Neural progenitor cell (in vitro differentiated cells): ENCODE data around the gene FKBP14. TPM values are rescaled to one million over a fixed set of nuclear protein-coding genes. Genes with fewer than 3 reads are reported as not detected.

Experiments used
- DNase-seq: peaks from one replicate; pipeline ENCODE4 v3.0.0-alpha.2; 2016; ENCODE audit warnings: low spot score
- H2AFZ ChIP-seq: fragments of 200-600 bp; sonication (generic); replicated peaks from 2 replicates; pipeline ENCODE4 v1.6.1; 2016; ENCODE audit warnings: antibody characterized with exemption
- H3F3A ChIP-seq: fragments of 200-600 bp; sonication (generic); 2 replicates; pipeline ENCODE4 v1.6.1; 2016; ENCODE audit warnings: antibody characterized with exemption, low read depth
- H3K27ac ChIP-seq: fragments of 200-600 bp; sonication (generic); 2 replicates; pipeline ENCODE4 v1.5.1; 2016; ENCODE audit warnings: mild to moderate bottlenecking
- H3K27me3 ChIP-seq: fragments of 200-600 bp; sonication (generic); 2 replicates; pipeline ENCODE4 v1.6.1; 2016; ENCODE audit warnings: mild to moderate bottlenecking, moderate library complexity
- H3K36me3 ChIP-seq: fragments of 200-600 bp; sonication (generic); 2 replicates; pipeline ENCODE4 v1.5.1; 2016
- H3K4me1 ChIP-seq: fragments of 200-600 bp; sonication (generic); 2 replicates; pipeline ENCODE4 v1.6.1; 2016; ENCODE audit warnings: mixed run types
- H3K4me2 ChIP-seq: fragments of 200-600 bp; sonication (generic); 2 replicates; pipeline ENCODE4 v1.6.1; 2016
- H3K4me3 ChIP-seq: fragments of 200-600 bp; sonication (generic); 2 replicates; pipeline ENCODE4 v1.5.1; 2016
- H3K79me2 ChIP-seq: fragments of 200-600 bp; sonication (generic); 2 replicates; pipeline ENCODE4 v1.6.1; 2016; ENCODE audit warnings: low read depth
- H3K9ac ChIP-seq: fragments of 200-600 bp; sonication (generic); 2 replicates; pipeline ENCODE4 v1.6.1; 2016
- H3K9me3 ChIP-seq: fragments of 200-600 bp; sonication (generic); 2 replicates; pipeline ENCODE4 v1.5.1; 2016; ENCODE audit warnings: low read depth
- H4K20me1 ChIP-seq: fragments of 200-600 bp; sonication (generic); 2 replicates; pipeline ENCODE4 v1.6.1; 2016; ENCODE audit warnings: low read depth
- H3K27ac Mint-ChIP-seq: 3 replicates; pipeline ENCODE4 v1.8.0; 2021; ENCODE audit warnings: mixed read lengths
- H3K27me3 Mint-ChIP-seq: 2 replicates; pipeline ENCODE4 v1.8.0; 2022; ENCODE audit warnings: low read depth, mild to moderate bottlenecking, inconsistent platforms, moderate library complexity, mixed read lengths; ENCODE audit not compliant: insufficient read depth
- H3K36me3 Mint-ChIP-seq: 3 replicates; pipeline ENCODE4 v1.8.0; 2021; ENCODE audit warnings: mixed read lengths
- H3K4me1 Mint-ChIP-seq: 3 replicates; pipeline ENCODE4 v1.8.0; 2021; ENCODE audit warnings: mixed read lengths
- H3K4me3 Mint-ChIP-seq: 3 replicates; pipeline ENCODE4 v1.8.0; 2021; ENCODE audit warnings: mild to moderate bottlenecking, moderate library complexity, mixed read lengths
- H3K9me3 Mint-ChIP-seq: 3 replicates; pipeline ENCODE4 v1.8.0; 2020; ENCODE audit warnings: mixed read lengths
- EZH2 ChIP-seq: fragments of 200-600 bp; sonication (generic); IDR thresholded peaks from 2 replicates; pipeline ENCODE4 v1.6.1; 2017; ENCODE audit warnings: antibody characterized with exemption, mild to moderate bottlenecking, moderate library complexity
- EZH2phosphoT487 ChIP-seq: fragments of 200-600 bp; sonication (generic); IDR thresholded peaks from 2 replicates; pipeline ENCODE4 v1.6.1; 2017; ENCODE audit warnings: antibody characterized with exemption
- total RNA-seq: library from RNA; depleted of rRNA; stranded (reverse); fragments of >200 nt; gene quantifications from 2 replicates; pipeline ENCODE4 v1.2.3, GENCODE V29; 2015; ENCODE audit warnings: low replicate concordance
- TF ChIP-seq, protein P1 (sequence below): fragments of 200-600 bp; sonication (generic); IDR thresholded peaks from 2 replicates; pipeline ENCODE4 v1.5.1; 2017; ENCODE audit warnings: antibody characterized with exemption, mild to moderate bottlenecking

FKBP14 gene
- total RNA-seq, 1 donor from 2014 or later, result 4.5 TPM

- TF ChIP-seq, protein P1, sequence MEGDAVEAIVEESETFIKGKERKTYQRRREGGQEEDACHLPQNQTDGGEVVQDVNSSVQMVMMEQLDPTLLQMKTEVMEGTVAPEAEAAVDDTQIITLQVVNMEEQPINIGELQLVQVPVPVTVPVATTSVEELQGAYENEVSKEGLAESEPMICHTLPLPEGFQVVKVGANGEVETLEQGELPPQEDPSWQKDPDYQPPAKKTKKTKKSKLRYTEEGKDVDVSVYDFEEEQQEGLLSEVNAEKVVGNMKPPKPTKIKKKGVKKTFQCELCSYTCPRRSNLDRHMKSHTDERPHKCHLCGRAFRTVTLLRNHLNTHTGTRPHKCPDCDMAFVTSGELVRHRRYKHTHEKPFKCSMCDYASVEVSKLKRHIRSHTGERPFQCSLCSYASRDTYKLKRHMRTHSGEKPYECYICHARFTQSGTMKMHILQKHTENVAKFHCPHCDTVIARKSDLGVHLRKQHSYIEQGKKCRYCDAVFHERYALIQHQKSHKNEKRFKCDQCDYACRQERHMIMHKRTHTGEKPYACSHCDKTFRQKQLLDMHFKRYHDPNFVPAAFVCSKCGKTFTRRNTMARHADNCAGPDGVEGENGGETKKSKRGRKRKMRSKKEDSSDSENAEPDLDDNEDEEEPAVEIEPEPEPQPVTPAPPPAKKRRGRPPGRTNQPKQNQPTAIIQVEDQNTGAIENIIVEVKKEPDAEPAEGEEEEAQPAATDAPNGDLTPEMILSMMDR, result no peak
- TF ChIP-seq EZH2phosphoT487, result no peak
- no peak for TF ChIP-seq EZH2
- Histone ChIP-seq H3K79me2 (peaks cover 76% of the 10 kb centered on the region), H2AFZ (no peak overlapping the region), H3F3A (no peaks in the 10 kb centered on the region), H3K27ac (no peak overlapping the region), H3K4me2 (no peak overlapping the region), H4K20me1 (peaks cover 87% of the 10 kb centered on the region), H3K4me3 (no peak overlapping the region), H3K4me1 (peaks cover 13% of the 10 kb centered on the region), H3K27me3 (no peaks in the 10 kb centered on the region), H3K36me3 (no peaks in the 10 kb centered on the region), H3K9ac (no peak overlapping the region), H3K9me3 (no peaks in the 10 kb centered on the region)
- no peak overlapping the region for H3K27ac Mint-ChIP-seq
- no peak for DNase-seq
- H3K27me3 Mint-ChIP-seq, result peaks cover 4% of the 10 kb centered on the region
- H3K9me3 Mint-ChIP-seq, result peaks cover 3% of the 10 kb centered on the region
- peaks cover 9% of the 10 kb centered on the region for H3K4me1 Mint-ChIP-seq
- H3K36me3 Mint-ChIP-seq, result peaks cover 42% of the 10 kb centered on the region
- H3K4me3 Mint-ChIP-seq, result no peak overlapping the region
Observed at GRCh38 chr7:30041526-30042269, 15.2 kb upstream of the FKBP14 start.

GRCh38 chr7:30040938-30041337 lies 14.4 kb upstream of the FKBP14 start:
- Histone ChIP-seq H3K36me3 (no peaks in the 10 kb centered on the region), H3K9ac (no peak overlapping the region), H3K27me3 (no peaks in the 10 kb centered on the region), H2AFZ (no peak overlapping the region), H3K9me3 (no peaks in the 10 kb centered on the region), H4K20me1 (peaks cover 88% of the 10 kb centered on the region), H3K4me2 (no peak overlapping the region), H3K27ac (no peak overlapping the region), H3K4me3 (no peak overlapping the region), H3K4me1 (peaks cover 13% of the 10 kb centered on the region), H3F3A (no peaks in the 10 kb centered on the region), H3K79me2 (peaks cover 82% of the 10 kb centered on the region)
- Mint-ChIP-seq H3K36me3 (peaks cover 37% of the 10 kb centered on the region), H3K9me3 (peaks cover 3% of the 10 kb centered on the region), H3K27me3 (peaks cover 3% of the 10 kb centered on the region), H3K27ac (no peak overlapping the region), H3K4me3 (no peak overlapping the region), H3K4me1 (peaks cover 9% of the 10 kb centered on the region)
- TF ChIP-seq, protein P1, result no peak
- TF ChIP-seq EZH2phosphoT487 (no peak), EZH2 (no peak)
- no peak for DNase-seq

GRCh38 chr7:30038196-30038980 lies 11.9 kb upstream of the FKBP14 start:
- Mint-ChIP-seq H3K36me3 (peaks cover 41% of the 10 kb centered on the region), H3K9me3 (peaks cover 3% of the 10 kb centered on the region), H3K4me1 (peaks cover 9% of the 10 kb centered on the region), H3K27ac (no peak overlapping the region), H3K27me3 (peaks cover 3% of the 10 kb centered on the region), H3K4me3 (no peak overlapping the region)
- Histone ChIP-seq H3K9me3 (no peaks in the 10 kb centered on the region), H3K27me3 (no peaks in the 10 kb centered on the region), H3K4me1 (peaks cover 13% of the 10 kb centered on the region), H2AFZ (no peak overlapping the region), H3K9ac (no peak overlapping the region), H3K36me3 (peaks cover 6% of the 10 kb centered on the region), H3K27ac (no peak overlapping the region), H3K4me2 (no peak overlapping the region), H3F3A (no peaks in the 10 kb centered on the region), H4K20me1 (peaks cover 71% of the 10 kb centered on the region), H3K4me3 (no peak overlapping the region), H3K79me2 (peaks cover 96% of the 10 kb centered on the region)
- TF ChIP-seq EZH2phosphoT487 (no peak), EZH2 (no peak)
- TF ChIP-seq, protein P1, result no peak
- no peak for DNase-seq
